HG02642 (cell line): ENCODE measurements around the gene PDE4B.
"Not testable (repeated sequence)": the region's sequence is repeated elsewhere in the genome, so short reads cannot be mapped to it uniquely, and the experiment has no call there.

Experiments used
- ATAC-seq: cut with Tn5 transposase; IDR thresholded peaks from one replicate; pipeline ENCODE4 v1.9.1; 2021; ENCODE audit warnings: mild to moderate bottlenecking; ENCODE audit not compliant: unreplicated experiment, poor library complexity

Gene PDE4B

GRCh38 chr1:66388913-66389312 lies 596.2 kb downstream of the PDE4B start:
- ATAC-seq: no peak

DNA sequence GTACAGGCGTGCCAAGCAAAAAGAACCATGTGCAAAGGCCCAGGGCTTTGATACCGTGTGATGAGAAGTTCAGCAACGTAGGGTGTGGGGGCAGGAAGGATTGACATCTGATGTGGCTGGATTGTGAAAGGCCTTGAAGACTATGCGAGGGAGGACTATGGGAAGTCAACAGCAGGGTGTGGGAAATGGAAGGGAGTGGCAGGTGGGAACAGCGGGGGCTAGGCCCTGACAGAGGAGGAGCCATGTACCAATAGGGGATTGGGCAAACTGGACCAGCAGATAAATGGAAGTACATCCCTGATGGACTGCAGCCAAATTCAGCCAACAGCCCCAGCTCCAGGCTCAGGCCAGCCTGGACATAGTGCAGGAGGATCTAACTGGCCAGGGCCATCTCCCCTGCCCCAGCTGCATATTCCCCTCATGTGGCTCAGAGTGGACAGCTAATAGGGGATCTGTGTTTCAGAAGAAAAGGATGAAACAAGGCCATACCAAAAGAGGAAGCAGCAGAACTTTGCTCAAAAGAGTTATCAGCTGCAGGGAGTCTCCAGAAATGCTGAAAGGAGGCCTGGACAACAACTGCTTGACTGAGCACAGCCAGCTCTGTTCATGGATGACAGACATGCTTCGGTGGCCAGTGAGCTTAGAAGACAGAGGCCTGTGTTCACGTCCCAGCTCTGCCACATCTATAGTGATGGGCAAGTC lies 601.0 kb downstream of the PDE4B start:
- ATAC-seq: no peak

GRCh38 chr1:66394603-66395002 lies 601.9 kb downstream of the PDE4B start:
- ATAC-seq: no peak

DNA sequence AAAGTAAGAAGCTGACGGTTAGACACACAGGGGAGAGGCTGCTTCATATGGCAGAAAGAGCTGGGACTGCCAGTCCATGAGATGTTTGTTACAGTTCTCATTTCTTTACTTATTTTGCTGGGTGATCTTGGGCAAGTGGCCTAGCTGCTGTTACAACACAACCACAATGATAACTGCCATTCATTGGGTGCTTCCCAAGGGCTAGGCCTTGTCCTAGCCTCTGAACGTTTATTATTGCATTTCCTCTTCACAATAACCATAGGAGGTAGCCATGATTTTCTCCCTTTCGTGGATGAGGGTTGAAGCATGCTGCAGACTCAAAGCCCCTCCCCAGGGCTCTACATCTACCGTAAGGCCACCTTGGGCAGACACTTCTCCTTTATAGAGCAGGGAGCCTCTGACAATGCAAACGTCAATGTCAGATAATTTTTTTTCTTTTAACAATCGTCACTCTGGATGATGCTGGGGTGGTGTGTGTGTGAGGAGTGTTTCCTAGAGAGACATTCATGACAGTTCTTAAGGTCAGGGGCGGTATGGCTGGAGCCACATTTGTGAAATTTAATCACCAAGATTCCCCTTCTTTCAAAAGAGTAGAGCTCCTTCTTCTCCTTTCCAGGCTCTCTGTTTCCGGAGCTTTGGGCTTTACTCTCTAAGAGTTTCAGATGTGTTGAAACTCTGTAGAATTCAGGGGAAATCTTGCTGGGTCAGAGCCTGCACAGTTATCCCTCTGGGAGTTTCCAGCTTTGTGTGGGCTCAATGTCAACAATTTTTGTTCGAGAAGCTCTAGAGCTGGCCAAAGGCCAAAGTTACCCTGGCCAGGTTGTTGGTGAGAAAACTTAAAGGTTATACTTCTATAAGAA lies 602.7 kb downstream of the PDE4B start:
- ATAC-seq: peak; percentile 26

DNA sequence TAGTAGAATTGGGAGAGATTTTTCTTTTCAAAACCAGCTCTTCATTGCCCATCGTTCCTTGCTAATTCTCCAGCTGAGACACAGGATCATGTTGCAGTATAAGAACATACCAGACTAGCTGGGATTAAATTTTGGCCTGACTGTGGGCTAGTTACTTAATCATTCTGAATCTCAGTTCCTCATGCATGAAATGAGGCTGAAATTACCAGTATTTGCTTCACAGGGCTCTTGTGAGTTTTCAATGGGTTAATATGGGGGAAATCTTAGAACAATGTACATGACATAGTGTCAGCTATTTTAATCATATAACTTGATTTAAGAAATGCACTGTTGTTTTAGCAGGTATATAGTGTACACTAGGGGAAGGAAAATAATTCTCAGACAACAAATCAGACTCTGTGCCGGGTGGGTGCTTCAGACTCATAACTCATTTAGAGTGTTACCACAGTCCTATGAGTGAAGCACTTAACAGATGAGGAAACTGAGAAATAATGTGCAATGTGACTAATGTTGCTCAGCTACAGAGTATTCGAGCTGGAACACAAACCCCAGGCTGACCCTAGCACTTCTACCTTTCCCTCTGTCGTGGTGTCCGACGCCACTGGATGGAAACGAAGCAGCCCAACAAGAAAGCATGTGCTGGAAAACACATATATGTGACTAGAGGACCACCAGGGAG lies 603.7 kb downstream of the PDE4B start:
- ATAC-seq: peak; percentile 48

DNA sequence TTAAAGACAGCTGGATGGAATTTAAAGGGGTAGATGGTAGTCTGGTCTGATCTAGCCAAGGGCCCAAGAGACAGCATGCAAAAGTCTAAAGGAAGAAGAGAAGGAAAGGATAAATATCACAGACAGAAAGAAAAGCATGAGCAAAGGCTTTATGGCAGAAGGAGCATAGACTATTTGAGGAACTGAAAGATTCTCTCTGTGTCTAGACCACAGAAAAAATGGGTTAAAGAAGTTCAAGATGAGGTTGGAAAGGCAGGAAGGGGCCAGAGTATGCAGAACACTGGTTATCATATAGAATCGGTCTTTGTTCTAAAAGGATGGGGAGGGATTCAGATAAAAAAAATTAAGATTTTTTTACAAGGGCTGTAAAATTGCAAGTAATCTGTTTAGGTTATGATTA lies 604.5 kb downstream of the PDE4B start:
- peak; percentile 28 for ATAC-seq

- ATAC-seq: no peak
Observed at GRCh38 chr1:66399888-66400529, 607.3 kb downstream of the PDE4B start.

- no peak for ATAC-seq
Observed at GRCh38 chr1:66400660-66401059, 608.0 kb downstream of the PDE4B start.

DNA sequence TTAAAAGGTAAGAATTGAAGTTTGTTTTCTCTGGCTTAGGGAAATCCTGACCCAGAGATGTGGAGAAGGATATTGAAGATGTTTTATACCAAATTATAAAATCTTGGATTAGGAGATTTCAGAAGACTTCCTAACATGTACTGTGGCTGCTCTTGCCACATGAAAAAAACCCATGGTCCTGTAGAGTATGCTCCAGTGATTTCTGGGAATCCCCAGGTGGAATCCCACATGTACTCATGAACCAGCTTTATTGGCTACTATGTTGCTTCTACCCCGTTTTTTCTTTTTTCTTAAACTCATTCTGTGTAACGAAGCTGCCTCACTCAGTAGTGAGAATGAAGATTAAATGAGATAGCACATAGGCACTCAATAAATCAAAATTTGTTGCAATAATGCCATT lies 608.5 kb downstream of the PDE4B start:
- no peak for ATAC-seq

DNA sequence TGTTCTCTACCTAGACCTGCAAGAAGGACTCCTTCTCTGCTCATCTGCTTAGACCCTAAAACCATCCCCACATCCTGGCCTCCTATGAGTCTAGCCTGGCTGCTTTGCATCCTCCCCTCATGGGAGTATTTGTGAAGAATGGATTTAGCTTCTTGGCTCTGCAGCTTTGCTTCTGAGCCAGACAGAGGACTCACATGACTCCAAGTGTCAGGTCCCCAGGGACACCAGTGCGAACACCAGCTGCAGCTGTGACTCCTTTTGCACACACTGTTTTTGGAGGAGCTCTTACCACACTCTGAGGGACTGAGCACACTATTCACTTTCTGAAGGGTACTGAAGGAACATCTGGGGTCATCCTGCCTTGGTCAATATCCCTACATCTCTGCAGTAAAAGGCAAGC lies 609.5 kb downstream of the PDE4B start:
- ATAC-seq: peak; percentile 89

- no peak for ATAC-seq
Observed at GRCh38 chr1:66403007-66403731, 610.5 kb downstream of the PDE4B start.

- no peak for ATAC-seq
Observed at GRCh38 chr1:66405061-66405460, 612.4 kb downstream of the PDE4B start.

DNA sequence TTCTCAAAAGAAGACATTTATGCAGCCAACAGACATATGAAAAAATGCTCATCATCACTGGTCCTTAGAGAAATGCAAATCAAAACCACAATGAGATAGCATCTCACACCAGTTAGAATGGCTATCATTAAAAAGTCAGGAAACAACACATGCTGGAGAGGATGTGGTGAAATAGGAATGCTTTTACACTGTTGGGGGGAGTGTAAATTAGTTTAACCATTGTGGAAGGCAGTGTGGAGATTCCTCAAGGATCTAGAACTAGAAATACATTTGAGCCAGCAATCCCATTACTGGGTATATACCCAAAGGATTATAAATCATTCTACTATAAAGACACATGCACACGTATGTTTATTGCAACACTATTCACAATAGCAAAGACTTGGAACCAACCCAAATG lies 618.8 kb downstream of the PDE4B start:
- not testable (repeated sequence) for ATAC-seq

GRCh38 chr1:66412704-66413103 lies 620.0 kb downstream of the PDE4B start:
- no peak for ATAC-seq

DNA sequence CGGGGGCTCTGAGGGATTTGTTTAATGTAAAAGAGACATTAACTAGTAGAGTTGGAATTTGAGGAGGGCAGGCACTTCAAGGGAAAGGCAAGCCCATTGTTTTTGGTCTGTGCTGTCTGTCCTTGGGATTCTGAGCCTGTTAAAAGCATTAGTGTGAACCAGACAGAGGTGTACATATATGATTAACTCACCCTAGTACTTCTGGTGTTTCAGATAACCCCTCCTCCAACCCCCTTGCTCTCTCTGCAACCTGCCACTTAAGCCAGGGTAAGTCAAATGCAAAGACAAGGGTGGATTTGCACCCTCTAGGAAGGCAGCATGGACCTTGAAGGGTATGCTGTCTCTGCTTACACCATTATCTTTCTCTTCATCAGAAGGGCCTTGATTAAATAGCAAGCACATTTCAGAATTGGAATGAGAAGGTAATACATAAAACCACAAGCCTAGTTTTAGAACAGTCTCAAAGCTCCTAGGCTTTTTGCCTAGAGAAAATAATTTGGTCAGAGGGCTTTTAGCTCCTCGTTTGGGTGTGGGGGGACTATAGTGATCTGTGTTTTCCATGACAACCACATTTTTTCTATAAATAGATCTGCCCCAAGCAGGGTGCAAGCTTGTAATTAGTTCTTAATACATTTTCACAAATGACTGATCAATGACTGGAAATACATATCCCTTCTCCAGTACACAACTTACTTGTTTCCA lies 620.6 kb downstream of the PDE4B start:
- no peak for ATAC-seq

- no peak for ATAC-seq
Observed at GRCh38 chr1:66413838-66414175, 621.1 kb downstream of the PDE4B start.

GRCh38 chr1:66415281-66415680 lies 622.6 kb downstream of the PDE4B start:
- ATAC-seq: no peak

- no peak for ATAC-seq
Observed at GRCh38 chr1:66415866-66416265, 623.2 kb downstream of the PDE4B start.

DNA sequence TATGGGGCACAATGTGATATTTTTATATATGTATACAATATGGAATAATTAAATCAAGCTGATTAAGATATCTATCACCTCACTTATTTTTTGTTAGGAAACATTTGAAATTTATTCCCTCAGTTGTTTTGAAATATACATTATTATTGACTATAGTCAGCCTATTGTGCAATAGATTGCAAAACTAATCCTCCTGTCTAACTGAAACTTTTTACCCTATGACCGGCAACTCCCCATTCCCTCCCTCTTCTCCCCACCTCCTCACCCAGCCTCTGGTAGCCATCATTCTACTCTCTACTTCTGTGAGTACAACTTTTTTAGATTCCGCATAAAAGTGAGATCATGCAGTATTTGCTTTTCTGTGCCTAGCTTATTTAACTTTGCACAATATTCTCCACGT lies 623.6 kb downstream of the PDE4B start:
- no peak for ATAC-seq

DNA sequence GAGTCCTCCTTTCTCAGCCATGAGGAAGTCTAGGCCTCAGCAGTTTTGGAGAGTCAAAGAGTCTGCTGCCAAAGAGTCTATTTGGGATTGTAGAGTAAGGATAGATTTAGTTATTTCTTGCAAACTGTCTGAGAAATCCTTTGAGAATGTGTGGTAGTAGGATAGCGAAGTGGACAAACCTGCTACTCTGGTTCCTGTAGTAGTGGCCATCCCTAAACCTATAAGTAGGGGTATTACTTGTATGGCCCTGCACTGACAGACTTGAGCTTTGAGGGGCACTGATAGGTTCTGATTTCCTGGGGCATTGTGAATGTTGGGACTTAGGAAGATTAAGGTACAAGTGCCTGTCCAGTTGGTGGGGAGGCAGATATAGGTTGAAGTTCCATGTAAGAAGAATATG lies 625.3 kb downstream of the PDE4B start:
- ATAC-seq: no peak
